ENCODE measurements around the gene EIF1B.
A peak's percentile ranks its signal among the peaks of the same experiment; 100 is the strongest.

The EIF1B gene

DNA sequence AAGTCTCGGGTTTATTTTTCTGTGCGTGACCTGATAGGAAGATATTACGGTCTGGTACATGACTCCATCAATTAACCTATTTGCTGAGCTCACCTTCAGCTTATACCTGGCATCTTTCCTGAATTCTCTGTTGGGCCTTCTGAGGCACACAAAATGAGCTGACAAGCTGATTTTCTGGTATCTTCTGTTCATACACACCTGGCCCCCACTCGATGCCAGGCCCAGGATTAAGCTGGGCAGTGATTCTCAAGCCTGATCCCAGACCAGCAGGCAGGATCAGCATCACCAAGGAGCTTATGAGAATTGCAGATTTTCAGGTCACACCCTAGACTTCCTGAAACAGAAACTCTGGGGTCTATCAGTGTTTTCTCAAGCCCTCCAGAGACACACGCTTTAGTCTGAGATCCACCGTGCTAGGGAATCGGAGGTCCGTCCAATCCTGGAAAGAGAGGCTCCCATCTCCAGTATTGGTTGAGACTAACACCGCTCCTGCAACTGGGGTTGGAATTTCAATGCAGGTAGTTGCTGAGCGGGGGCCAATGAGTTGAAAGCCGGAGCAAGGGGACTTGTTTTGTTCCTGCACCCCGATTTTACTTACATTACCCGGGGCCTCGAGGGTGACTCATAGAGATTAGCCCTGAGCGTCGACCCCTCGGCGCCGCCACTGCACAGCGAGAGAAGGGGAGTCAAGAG, 636 bp upstream of the EIF1B start:
- DNase-seq (ENCODE audit: low read depth in 2 of 2, low spot score in 1 of 2): no peak

DNA sequence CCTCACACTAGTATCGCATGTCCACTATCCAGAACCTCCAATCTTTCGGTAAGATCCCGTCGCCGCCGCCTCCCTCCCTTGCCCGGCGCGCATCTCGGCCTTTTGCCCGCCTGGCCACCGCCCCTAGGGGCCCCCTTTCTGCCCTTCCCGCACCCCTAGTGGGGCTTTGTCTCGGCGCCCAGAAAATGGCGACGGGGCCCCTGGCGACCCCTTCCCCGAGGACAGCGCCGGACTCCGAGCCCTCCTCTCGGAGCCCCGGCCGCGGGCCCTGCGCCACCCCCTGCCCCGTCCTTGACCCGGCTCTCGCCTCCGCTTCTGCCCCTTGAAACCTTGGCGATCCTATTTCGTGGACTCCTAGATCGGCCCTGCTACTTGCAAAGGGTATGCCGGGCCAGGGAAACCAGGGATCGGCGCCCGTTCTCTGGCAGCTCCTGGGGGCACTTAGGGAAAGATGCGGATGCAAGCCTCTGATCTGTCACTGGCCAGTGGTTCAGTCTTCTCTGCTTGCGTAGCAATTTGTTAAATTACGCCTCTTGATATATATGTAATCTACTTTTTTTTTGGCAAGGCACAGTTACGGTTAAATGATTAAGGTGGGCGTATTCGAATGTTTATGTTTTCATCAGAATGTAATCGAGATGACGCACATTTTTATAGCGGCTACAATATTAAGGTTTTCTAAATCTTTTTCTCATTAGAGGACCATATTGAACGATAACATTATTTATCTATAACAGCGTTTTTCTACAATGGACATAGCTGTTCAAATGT, 603 bp downstream of the EIF1B start:
- peak in 1 of 2 donors; percentile 7 for DNase-seq (ENCODE audit: low read depth in 2 of 2, low spot score in 1 of 2)

DNA sequence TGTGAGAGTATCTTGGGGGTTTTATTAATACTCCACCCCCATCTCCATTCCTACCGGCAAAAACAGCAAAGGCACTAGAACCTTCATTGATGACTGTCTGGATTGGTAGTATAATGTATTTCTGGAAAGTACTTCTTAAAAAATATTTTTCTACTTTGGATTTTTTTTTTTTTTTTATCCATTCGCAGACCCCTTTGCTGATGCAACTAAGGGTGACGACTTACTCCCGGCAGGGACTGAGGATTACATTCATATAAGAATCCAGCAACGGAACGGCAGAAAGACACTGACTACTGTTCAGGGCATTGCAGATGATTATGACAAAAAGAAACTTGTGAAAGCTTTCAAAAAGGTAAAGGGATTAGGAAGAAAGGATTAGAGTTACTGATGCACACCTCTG, 1.2 kb downstream of the EIF1B start:
- no peak for DNase-seq (ENCODE audit: low read depth in 2 of 2, low spot score in 1 of 2)

DNA sequence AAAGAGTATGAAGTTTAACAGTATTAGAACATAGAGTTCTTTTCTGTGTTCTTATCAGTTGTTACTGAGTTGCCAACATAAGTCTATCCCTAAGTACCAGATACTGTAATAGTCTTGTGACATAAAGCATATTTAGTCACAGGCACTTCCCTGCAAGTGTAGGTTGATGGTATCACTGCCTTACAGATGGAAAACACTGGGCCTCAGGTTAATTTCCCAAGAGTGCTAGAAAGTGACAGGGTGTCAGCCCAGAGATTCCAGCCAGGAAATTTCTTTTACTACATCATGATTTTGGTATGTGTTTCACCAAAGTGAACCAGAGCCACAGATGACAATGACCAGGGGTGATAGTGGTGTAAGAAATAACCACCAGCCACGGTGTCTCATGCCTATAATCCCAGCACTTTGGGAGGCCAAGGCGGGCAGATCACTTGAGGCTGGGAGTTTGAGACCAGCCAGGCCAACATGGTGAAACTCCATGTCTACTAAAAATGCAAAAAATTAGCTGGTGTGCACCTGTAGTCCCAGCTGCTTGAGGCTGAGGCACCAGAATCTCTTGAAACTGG, 3.2 kb downstream of the EIF1B start:
- DNase-seq (ENCODE audit: low read depth in 2 of 2, low spot score in 1 of 2): no peak

DNA sequence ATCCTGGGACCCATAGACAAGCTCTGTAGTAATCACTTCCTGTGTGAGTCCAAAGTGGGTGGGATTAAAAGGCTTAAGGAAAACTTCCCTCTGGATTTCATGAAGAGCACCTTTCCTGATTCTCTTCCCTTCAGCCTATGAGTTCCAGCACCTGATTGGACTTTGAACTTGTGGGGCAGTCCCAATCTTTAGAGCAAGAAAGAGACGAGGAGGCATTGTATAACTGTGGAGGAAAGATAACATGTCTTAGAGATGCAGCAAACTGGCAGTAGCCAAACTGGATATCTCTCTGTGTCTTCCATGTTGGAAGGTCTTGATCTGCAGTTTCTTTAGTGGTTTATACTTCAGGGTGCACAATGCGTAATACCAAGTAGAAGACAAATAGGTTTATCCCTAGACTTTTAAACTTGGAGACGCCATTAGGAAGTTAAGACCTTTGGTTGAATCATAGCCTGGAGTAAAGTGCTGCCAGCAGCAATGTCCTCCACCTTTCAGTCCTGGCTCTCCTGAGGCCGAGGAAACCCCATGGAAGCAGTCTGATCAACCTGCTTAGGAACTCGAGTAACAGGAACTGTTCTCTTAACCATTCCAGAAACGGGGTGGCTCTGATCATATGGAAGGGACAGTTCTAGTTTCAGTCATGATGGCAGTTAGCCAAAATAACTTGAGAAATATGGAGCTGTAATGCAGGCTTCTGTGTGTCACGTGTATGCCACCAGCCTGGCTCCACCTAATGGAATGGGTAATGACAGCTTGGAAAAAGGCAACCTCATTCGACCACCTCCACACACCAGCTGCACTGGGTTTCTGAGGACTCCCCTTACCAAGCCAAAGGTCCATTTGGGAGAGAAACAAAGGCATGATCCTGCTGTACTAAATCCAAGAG, 4.7 kb downstream of the EIF1B start:
- DNase-seq (ENCODE audit: low read depth in 2 of 2, low spot score in 1 of 2): no peak

DNA sequence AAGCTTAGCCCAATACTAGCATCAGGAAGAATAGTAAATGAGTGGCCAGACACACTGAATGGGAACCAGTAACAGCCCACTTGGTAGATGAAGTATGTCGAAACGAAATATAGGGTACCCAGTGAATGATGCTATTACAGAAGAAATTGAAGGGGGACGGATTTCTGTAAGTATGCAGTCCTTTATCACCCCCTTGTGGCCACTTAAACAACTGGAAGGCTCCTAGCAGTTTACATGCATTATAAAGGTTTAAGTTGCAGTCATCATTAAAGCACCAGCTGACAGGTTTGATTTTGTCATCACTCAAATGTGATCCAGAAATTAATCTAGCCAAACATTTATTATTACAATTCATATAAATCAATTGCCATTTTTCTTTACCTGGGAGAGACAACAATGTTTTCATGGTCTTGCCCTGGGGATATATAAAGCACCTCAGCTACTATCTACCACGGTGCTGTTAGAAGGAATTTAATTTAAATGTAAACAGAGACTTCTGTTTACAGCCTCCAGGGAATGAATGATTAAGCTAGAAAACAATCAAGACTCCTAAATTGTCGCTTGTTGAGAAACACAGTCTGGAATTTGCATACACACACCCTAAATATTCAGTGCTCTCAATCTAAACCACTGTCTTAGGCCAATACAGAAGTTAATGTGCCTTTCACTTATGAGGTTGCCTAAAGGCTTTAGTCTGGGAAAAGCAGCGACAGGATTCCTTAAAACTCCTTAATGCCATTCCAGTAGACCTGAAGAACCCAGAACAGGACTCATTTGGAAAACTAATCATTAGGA, 7.8 kb downstream of the EIF1B start:
- peak; percentile 7 to 8 for DNase-seq (ENCODE audit: low read depth in 2 of 2, low spot score in 1 of 2)

DNA sequence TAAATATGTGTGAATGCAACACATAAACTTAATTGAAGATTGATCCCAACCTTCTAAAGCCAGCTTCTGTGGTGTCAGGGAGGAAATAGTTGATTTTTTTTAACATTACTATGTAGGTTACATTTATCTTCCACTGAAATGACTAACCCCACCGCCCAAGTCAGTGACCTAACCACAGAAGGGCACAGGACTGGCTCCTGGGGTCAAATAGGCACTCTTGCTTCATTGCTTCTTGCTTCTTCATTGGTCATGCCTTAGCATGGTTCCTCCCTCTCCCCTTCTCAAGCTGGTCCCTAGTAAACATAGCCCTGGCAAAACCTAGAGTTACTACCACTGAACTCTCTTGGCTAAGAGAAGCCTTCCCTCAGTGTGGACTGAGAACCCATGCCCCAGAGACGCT, 12.3 kb downstream of the EIF1B start:
- no peak for DNase-seq (ENCODE audit: low read depth in 2 of 2, low spot score in 1 of 2)

DNA sequence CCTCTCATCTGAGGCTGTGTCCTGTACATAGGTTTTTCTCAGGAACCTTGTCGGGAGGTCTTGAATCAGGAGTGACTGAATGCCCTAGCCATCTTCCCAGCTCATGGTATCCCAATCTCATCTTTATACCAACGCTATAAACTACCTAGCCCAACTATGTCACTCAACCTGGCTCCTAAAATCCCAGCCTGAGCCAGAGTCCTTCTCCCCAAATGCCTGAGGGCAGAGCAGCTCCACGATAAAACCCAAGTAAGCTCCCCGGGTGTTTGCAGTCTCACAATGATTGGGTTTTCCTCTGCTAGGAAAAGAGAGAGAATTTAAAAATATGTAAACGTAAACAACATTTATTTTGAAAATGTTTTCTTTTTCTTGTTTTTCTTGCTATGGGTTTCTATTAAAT, 14.4 kb downstream of the EIF1B start:
- no peak for DNase-seq (ENCODE audit: low read depth in 2 of 2, low spot score in 1 of 2)

DNA sequence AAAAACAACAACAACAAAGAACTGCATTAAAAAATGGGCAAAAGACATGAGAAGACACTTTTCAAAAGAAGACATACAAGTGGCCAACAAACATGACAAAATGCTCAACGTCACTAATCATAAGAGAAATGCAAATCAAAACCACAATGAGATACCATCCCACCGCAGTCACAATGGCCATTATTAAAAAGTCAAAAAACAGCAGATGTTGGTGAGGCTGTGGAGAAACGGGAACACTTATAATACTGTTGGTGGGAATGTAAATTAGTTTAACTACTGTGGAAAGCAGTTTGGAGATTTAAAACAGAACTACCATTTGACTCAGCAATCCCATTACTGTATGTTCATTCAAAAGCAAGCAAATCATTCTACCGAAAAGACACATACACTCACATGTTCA, 15.1 kb downstream of the EIF1B start:
- DNase-seq (ENCODE audit: low read depth in 2 of 2, low spot score in 1 of 2): no peak

DNA sequence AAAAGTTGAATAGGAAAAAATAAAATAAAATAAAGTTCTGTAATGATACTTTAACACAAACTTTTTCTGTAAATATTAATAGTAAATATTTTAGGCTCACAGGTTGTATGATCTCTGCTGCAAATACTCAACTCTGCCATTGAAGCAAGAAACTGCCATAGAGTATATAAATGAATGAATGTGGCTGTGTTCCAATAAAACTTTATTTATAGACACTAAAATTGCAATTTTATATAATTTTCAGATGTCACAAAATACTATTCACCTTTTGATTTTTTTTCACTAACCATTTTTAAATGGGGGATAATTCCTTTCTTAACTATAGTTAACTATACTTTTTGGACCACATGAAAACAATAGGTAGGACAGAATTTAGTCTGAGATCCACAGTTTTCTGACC, 16.0 kb downstream of the EIF1B start:
- DNase-seq (ENCODE audit: low read depth in 2 of 2, low spot score in 1 of 2): no peak

DNA sequence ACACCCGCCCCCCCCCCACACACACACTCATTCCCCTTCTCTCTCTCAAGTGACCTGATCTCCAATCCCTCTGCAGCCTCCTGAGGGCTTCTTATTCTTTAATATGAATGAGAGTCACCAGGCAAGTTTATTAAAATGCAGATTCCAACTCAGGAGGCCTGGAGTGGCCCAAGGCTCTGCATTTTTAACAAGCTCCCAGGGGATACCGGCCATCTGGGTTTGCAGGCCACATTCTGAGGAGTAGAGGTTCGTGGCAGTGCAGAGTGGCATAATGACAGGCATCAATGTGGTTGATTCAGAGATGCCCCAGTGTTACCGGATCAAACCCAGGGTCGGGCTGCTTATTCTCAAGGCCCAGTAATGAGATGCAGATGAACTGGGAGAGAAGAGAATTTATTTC, 18.9 kb downstream of the EIF1B start:
- DNase-seq (ENCODE audit: low read depth in 2 of 2, low spot score in 1 of 2): no peak

DNA sequence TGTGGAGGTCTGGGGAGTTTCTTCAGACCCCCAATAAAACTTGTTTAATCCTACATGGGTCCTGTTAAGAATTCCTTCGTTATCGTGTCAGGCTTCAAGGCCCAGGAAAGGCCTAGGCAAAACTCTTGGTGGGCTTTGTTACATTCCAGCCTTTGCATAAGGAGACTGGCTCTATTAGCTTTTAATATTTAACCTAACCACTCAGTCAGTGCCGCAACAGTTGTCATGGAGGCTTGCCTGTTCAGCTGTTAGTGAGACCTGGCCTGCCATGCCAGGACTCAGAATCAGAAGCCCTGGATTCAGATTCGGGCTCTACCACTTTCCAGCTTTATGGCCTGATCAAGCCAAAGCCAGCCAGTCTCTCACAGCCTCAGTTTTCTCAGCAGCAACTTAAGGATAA, 19.6 kb downstream of the EIF1B start:
- DNase-seq (ENCODE audit: low read depth in 2 of 2, low spot score in 1 of 2): no peak

DNA sequence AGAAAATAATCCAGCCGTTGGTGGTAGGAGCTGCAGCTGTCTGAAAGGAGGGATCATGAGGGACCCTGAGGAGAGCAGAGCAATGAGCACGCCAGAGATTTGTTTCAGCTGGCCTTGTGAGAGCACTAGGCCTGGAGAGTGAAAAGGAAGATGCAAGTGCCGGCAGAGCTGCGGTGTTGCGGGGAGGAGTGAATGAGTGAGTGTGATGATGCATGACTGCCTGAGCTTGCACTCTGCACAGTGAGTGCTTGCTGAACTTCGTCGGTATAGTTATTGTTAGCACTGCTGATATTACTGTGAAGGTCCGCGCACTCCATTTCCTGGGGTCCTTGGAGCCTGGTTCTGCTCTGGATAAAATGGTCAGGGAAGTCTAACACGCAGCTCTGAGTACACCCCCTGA, 23.2 kb downstream of the EIF1B start:
- DNase-seq (ENCODE audit: low read depth in 2 of 2, low spot score in 1 of 2): no peak

DNA sequence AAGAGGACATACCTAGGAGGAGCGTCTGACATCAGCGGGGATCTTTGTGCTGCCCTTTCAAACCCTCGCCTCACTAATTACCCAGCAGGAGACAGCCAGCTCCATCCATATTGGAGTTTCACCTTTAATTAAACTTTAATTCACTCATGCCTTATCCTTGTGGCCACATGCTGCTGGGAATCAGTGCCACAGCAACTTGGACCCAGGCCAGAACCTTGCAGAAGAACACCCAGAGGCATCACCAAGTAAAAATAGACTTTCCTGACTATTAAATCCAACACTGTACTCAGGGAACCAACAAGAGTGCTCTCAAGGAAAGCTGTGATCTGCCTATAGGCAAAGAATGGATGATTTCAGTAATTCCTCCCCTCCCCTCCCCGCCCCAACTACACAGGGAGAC, 23.9 kb downstream of the EIF1B start:
- DNase-seq (ENCODE audit: low read depth in 2 of 2, low spot score in 1 of 2): no peak

DNA sequence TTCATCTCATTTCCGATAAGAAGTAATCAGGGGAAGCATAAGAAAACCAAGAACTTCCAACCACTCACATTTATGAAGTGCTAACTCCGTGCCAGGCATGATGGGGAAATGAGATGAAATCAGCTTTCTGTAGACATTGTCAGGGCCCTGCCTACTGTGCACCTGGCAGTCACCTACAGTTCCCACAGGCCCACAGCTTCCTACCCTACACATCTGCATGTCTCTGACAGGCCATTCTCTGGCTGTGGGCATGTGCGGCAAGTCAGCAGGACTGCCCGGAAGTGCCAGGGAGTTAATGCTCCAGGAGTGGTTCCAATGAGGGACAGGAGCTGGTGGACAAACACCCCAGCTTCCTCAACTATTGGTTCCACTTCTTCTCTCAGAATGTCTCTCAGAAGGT, 24.3 kb downstream of the EIF1B start:
- DNase-seq (ENCODE audit: low read depth in 2 of 2, low spot score in 1 of 2): no peak

DNA sequence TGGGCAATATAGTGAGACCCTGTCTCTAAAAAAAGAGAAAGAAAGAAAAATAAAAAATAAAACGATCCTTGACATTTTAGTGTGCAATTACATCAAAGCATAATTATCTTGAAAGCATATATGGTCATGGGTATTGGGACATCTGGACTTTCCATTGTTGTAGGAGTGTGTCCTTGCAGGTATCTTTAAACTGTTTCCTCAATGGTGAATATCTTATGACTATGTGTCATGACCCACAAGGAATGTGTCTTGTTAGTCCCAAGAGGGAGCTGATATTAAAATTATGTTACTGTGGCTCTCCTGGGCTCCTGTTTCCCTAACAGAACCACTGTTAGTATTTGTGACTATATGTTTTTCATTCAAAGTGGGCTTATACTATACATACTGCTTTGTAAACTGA, 26.6 kb downstream of the EIF1B start:
- DNase-seq (ENCODE audit: low read depth in 2 of 2, low spot score in 1 of 2): no peak

DNA sequence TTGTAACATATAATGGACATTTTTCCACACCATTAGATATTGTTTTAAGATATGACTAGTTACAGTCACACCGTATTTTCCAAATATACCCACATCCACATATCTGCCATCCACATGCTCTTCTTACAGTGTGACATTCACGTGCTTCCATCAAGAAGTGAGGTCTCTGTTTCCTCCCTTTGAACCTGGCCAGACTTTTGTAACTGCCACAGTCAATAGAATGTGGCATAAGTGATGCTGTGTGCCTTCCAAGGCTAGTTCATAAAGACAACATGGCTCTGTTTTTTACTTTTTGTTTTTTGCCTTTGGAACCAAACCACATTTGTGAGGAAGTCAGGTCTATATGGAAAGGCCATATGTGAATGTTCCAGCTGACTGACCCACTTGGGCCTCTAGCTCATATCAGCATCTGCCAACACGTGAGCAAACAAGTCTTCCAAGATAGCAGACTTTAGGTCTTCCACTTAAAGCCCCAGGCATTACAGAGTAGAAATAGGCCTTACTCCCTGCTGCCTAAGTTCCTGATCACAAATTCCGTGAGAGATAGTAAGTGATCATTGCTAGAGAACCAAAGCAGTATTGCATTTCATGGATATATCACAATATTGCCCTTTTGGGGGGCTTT, 27.1 kb downstream of the EIF1B start:
- DNase-seq (ENCODE audit: low read depth in 2 of 2, low spot score in 1 of 2): no peak

DNA sequence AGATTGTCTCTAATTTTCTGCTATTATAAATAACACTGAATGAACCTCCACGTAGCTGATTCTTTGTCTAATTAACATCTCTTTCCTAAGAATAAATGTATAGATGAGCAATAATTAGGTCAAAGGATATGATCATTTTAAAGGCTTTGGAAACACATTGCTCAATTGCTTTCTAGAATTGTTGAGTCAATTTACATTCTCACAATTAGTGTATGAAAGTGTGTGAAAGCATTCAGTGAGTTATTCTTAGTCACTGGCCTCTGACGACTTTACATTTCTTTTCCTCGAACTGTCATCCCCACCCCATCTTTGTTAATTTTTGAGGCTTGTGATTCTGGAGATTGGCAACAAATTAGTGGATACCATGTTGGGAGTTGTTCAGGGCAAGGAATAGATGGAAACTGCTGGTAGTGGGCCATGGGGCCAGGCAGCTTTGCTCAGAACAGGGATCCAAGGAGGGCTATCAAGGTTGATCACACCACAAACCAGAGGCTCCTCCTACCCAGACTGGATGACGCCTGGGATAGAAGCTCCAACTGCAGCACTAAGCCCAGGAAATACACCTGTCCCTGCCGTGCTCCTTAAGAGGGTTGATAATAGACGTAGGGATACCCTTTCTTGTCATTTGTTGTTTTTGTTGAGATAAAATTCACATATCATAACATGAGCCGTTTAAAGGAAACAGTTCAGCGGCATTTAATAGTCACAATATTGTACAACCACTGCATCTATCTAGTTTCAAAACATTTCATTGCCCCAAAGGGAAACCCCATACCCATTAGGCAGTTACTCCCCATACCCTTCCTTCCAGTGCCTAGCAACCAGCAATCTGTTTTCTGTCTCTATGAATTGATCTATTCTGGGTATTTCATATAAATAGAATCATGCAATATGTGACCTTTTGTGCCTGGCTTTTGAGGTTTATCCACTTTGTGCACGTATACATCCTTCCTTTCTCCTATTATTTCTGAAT, 27.9 kb downstream of the EIF1B start:
- DNase-seq (ENCODE audit: low read depth in 2 of 2, low spot score in 1 of 2): no peak

DNA sequence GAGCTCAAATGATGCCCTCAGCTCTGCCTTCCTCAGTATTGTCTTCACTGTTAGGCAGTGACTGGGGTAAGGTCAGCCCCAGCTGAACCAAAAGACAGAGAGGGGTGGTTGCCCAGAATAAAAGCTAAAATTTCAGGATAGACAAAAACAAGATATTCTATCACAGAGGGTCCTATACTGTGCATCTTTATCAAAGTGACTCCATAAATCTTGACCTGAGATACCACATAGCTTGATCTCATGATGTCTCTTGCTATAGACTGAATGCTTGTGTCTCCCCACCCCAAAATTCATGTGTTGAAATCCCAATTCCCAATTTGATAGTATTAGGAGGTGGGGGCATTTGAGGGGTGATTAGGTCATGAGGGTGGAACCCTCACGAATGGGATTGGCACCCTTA, 30.4 kb downstream of the EIF1B start:
- no peak for DNase-seq (ENCODE audit: low read depth in 2 of 2, low spot score in 1 of 2)

Measured in stimulated activated CD8-positive, alpha-beta memory T cell treated with anti-CD3 and anti-CD28 coated beads, Interleukin-4, amount 100 ng/mL, for 4 hours (primary cell).